GM12874 (cell line): ENCODE measurements around the gene MAGI2.

Experiments
- TF ChIP-seq, protein P1 (sequence below): IDR thresholded peaks from 2 replicates; pipeline ENCODE4 v1.5.1; 2011; ENCODE audit warnings: low read depth, mild to moderate bottlenecking, control low read depth, low read length, moderate library complexity; ENCODE audit not compliant: insufficient read depth

Gene MAGI2

DNA sequence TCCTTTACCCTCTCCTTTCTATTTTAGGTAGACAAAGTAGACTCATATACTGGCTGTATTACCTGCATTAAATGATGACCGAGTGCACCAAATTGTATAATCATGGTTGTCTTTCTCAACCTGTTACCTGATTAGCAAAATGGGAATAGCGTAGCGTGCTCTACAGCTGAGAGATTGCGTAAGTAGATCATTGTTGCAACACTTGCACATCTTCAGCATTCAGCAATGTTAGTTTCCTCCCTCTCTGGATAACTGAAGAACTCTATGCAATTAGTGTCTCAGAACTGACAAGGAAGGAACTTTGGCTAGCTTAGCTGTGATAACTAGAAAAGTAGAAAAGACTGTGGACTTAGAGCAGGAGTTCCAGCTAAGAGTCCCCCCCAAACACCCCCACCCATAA is 867.5 kb downstream of the MAGI2 start:
- TF ChIP-seq, protein P1, sequence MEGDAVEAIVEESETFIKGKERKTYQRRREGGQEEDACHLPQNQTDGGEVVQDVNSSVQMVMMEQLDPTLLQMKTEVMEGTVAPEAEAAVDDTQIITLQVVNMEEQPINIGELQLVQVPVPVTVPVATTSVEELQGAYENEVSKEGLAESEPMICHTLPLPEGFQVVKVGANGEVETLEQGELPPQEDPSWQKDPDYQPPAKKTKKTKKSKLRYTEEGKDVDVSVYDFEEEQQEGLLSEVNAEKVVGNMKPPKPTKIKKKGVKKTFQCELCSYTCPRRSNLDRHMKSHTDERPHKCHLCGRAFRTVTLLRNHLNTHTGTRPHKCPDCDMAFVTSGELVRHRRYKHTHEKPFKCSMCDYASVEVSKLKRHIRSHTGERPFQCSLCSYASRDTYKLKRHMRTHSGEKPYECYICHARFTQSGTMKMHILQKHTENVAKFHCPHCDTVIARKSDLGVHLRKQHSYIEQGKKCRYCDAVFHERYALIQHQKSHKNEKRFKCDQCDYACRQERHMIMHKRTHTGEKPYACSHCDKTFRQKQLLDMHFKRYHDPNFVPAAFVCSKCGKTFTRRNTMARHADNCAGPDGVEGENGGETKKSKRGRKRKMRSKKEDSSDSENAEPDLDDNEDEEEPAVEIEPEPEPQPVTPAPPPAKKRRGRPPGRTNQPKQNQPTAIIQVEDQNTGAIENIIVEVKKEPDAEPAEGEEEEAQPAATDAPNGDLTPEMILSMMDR = no peak

DNA sequence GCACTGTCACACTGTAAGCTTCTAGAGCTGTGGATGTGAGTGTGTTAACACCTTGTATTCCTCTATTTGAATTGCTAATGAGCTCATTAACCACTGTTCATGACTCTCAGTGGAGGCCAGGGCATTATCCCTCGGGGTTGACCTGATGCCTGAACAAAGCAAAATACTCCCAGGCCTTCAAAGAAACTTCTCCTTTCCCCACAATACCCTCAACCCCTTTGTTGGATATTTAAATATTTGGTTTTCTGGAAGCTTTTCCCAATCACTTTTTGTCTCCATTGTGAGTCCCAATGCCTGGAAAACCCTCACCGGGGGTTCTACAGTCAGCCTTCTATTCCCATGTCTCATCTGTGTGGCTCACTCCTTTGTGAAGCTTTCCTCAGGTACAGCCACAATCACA is 874.8 kb downstream of the MAGI2 start:
- TF ChIP-seq, protein P1 = no peak

DNA sequence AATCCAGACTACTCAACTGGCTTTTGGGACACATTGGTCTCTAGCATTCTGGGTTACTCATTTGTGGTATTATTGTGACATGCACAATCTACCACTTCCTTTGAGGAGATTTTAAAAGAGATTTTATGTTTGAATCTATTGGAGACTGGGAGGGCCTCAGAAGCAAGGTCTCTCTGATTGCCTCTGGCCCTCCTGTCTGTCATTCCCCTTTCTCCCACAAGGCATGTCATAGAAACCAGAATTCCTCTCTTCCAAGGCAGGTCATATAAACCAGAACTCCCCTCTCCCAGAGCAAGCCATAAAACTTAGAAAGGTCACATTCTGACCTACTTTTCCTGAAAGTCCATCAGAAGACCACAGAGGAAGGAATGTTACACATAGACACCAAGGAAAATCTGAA is 877.2 kb downstream of the MAGI2 start:
- TF ChIP-seq, protein P1 = no peak

DNA sequence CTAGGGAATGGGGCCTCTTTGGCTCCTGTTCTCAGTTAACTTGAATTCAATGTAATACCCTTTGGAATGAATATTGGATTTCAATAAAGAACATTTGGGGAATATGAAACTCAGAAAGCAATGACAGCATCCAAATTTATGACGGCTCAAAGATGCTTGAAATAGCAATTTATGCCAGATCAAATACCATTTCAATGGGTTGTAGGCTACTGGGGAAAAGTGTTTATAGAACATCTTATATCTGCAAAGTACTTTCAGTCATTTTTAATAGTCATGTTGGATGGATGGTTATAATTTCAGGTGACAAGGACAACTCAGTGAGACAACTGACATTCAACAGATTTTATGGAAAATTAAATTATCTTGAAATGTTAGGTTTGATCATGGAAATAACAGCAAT is 882.2 kb downstream of the MAGI2 start:
- TF ChIP-seq, protein P1 = no peak

DNA sequence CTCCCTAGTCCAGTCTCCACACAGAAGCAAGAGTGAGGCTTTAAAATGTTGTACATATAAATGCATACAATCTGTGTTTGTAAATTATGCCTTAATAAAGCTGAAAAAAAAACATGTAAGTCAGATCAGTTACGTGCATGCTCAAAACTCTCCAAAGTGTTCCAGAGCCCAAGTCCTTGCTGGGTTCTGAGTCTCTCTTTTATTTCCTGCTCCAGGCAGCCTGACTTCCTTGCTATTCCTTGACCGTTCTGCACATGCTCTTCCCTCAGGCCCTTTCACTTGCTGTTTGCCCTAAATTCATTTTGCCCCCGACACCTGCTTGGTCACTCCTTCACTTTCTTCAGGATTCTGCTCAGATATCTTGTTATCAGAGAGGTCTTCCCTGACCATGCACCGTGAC is 884.8 kb downstream of the MAGI2 start:
- TF ChIP-seq, protein P1 = no peak

DNA sequence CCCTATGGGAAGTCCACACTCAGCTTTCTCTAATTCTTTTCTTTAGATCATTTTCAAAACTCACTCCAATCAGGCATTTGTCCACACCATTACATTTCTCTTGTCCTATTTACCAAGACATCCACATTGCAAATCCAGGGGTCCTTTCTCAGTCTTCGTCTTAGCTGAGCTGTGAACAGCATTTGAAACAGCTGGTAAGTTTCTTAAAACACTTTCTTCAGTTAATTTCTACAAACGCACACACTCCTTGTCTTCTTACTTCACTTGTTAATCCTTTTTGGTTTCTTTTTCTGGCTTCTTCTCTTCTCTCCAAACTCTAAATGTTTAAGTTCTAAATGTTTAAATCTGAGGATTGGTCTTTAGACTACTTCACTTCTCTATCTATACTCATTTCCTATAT is 885.6 kb downstream of the MAGI2 start:
- TF ChIP-seq, protein P1 = no peak

DNA sequence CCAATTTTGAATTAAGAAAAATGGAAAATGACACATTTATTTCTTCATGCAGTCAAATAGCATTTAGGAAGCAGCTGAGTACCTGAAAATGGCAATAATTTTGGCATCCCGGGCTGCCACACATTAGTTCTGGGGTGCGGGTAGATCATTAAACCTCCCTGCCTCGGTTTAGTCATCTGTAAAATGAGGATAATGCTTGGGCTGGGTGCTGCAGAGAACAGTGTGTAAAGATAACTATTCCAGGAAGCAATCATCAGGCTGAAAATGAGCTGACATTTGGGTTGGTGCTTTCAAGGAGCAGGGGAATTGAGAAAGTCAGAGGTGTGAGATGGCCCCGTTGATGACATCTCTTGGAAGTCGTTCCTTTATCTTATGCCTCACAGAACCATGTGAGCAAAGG is 887.7 kb downstream of the MAGI2 start:
- TF ChIP-seq, protein P1 = no peak

DNA sequence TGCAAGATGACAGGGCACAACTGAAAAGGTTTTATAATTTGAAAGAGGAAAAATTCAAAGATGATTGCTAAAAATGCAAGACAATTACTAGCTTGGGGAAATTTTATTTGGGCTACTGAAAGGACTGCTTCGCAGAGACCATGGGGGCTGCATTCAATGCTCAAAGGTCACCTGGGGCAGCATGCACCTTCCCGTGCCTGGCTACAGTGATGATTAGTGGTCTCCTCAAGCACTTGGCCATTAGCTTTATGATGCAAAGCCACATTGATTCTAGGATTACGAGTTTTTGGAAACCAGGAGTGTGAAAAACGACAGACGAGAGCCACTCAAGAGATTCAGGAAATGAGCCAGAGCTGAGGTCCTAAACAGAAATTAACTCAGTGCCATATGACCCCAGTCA is 890.3 kb downstream of the MAGI2 start:
- TF ChIP-seq, protein P1 = no peak
